Heart right ventricle (tissue), 16 donors: ENCODE data around the gene L3MBTL4. TPM values are rescaled to one million over a fixed set of nuclear protein-coding genes. Genes with fewer than 3 reads are reported as not detected.

Experiments used
- ATAC-seq, 8 donors: fragments of 200-7000 bp; cut with Tn5 transposase; one replicate each; pipeline ENCODE4 v1.9.1; 2020; ENCODE audit warnings: mild to moderate bottlenecking in 8 of 8, moderate library complexity in 8 of 8, moderate number of reproducible peaks in 1 of 8
- DNase-seq, 2 donors: peaks; one replicate each; pipeline ENCODE4 v3.0.0-alpha.2; 2020
- H3K27ac ChIP-seq, 10 donors: fragments of 200-600 bp; sonication (generic) in 2 of 10; one replicate each; pipeline versions ENCODE4 v1.5.0 to v1.8.0; 2020 to 2022; ENCODE audit warnings: mild to moderate bottlenecking in 3 of 10
- H3K27me3 ChIP-seq, 7 donors: fragments of 200-600 bp; one replicate each; pipeline ENCODE4 v1.8.0; 2021 to 2022; ENCODE audit warnings: mild to moderate bottlenecking in 2 of 7
- H3K36me3 ChIP-seq, 9 donors: fragments of 200-600 bp; sonication (generic) in 1 of 9; one replicate each; pipeline versions ENCODE4 v1.5.0 to v1.8.0; 2020 to 2022; ENCODE audit warnings: mild to moderate bottlenecking in 2 of 9
- H3K4me1 ChIP-seq, 9 donors: fragments of 200-600 bp; sonication (generic) in 1 of 9; one replicate each; pipeline versions ENCODE4 v1.5.0 to v1.8.0; 2020 to 2022; ENCODE audit warnings: mild to moderate bottlenecking in 4 of 9
- H3K4me3 ChIP-seq, 10 donors: fragments of 200-600 bp; sonication (generic) in 2 of 10; one replicate each; pipeline versions ENCODE4 v1.5.0 to v1.8.0; 2020 to 2022; ENCODE audit warnings: mild to moderate bottlenecking in 7 of 10, moderate library complexity in 2 of 10
- H3K9me3 ChIP-seq, 11 donors: fragments of 200-600 bp in 10 of 11; sonication (generic) in 2 of 11; one replicate each; pipeline versions ENCODE4 v1.5.0 to v1.8.0; 2013 to 2022; ENCODE audit warnings: mild to moderate bottlenecking in 2 of 11, control low read depth in 1 of 11, moderate library complexity in 1 of 11
- WGBS, 2 donors: extraction: QIAGEN DNeasy Blood & Tissue Kit; methylation state at CpG; one replicate each; pipeline ENCODE4 v1.1.7; 2013; ENCODE audit warnings: inconsistent platforms in 1 of 2; 5-methylcytosine and 5-hydroxymethylcytosine counted together
- intact Hi-C, 10 donors: fragments of 100-400 bp; cut with DNase I; formaldehyde crosslinking; loops; one replicate each; pipeline versions ENCODE4 v1.11.1 to v1.14.2; 2022
- microRNA-seq, 2 donors: library from miRNA; unstranded; fragments of <30 nt; microRNA quantifications; one replicate each; pipeline ENCODE4 v1.2.0, GENCODE V29; 2021
- polyA plus RNA-seq, 2 donors: library from polyadenylated mRNA; stranded (reverse); fragments of 200-250 nt; gene quantifications; one replicate each; pipeline ENCODE4 v1.2.3, GENCODE V29; 2013
- total RNA-seq, 10 donors: library from RNA; stranded (reverse); fragmentation: NEBNext Ultra II Directional in 3 of 10; extraction: Animal tissue kit (Norgen Biotek cat#: 25700) in 3 of 10; gene quantifications; one replicate each; pipeline versions ENCODE4 v1.2.1 to v1.2.4, GENCODE V29; 2021 to 2023
- TF ChIP-seq, protein P1 (sequence below), 9 donors: fragments of 200-600 bp; sonication (generic) in 2 of 9; IDR thresholded peaks; one replicate each; pipeline versions ENCODE4 v1.5.0 to v1.8.0; 2021 to 2022; ENCODE audit warnings: antibody characterized with exemption in 9 of 9, mild to moderate bottlenecking in 5 of 9, moderate library complexity in 1 of 9
- donor health status: Arrhythmogenic right ventricular cardiomyopathy.
- donor health status: ischemic (EF 13 %, LVEDD 7.1; RV severe dilation, severe dysfunction).
- donor health status: healthy with polysubstance abuse.
- donor health status: DM: no; HTN: yes; CAD: no.
- donor health status: DM: no; HTN: no; CAD: no.
- donor health status: ischemic (EF 25% LVEDD 6.9; RV normal size, moderate dysfunction).
- donor health status: ischemic (EF 25% LVEDD 5.7; RV mildly dilated, moderate dysfunction).
- donor health status: healthy.
- donor health status: DM: yes; HTN: yes; CAD: no.
- donor health status: Ischemic cardiomyopathy.
- donor health status: ischemic (EF 35%, LVEDD 5.7; RV mildly dilated, moderate dysfunction).
- donor health status: nonischemic (EF 11% LVEDD 7.7; RV severe dilation, severe dysfunction).
- donor health status: DM: yes; HTN: yes; CAD: no.
- donor health status: PGD.
- donor health status: ischemic (EF 29% LVEDD 5.4; RV normal size, mild dysfunction).
- donor health status: nonischemic (EF 23%, LVEDD 6.1; RV moderate dilation, normal function).

L3MBTL4 gene
- total and polyA plus RNA-seq, 12 donors = 0.54 to 3.2 (median 1.3) TPM

GRCh38 chr18:5914016-5914415, 500.7 kb downstream of the L3MBTL4 start:
- no peaks in the 10 kb centered on the region for H3K4me1 ChIP-seq
- ATAC-seq (peak in 1 of 8 donors; percentile 24), DNase-seq (no peak)
- H3K9me3 ChIP-seq = no peaks in the 10 kb centered on the region
- TF ChIP-seq, protein P1, sequence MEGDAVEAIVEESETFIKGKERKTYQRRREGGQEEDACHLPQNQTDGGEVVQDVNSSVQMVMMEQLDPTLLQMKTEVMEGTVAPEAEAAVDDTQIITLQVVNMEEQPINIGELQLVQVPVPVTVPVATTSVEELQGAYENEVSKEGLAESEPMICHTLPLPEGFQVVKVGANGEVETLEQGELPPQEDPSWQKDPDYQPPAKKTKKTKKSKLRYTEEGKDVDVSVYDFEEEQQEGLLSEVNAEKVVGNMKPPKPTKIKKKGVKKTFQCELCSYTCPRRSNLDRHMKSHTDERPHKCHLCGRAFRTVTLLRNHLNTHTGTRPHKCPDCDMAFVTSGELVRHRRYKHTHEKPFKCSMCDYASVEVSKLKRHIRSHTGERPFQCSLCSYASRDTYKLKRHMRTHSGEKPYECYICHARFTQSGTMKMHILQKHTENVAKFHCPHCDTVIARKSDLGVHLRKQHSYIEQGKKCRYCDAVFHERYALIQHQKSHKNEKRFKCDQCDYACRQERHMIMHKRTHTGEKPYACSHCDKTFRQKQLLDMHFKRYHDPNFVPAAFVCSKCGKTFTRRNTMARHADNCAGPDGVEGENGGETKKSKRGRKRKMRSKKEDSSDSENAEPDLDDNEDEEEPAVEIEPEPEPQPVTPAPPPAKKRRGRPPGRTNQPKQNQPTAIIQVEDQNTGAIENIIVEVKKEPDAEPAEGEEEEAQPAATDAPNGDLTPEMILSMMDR (IDR thresholded peaks at IDR 0.05) = no peak
- no peak overlapping the region for H3K27ac ChIP-seq
- intact Hi-C loops = no loop called here
- 49 to 60% methylated on average over 1 of the region's 1 CpG for WGBS, 2 donors
- peaks cover 0 to 12% (median 5%) of the 10 kb centered on the region in 7 donors for H3K27me3 ChIP-seq
- no peak overlapping the region for H3K4me3 ChIP-seq
- H3K36me3 ChIP-seq = no peaks in the 10 kb centered on the region

- H3K4me1 ChIP-seq = no peaks in the 10 kb centered on the region
- TF ChIP-seq, protein P1 (IDR thresholded peaks at IDR 0.05) = no peak
- WGBS, 2 donors = 78% methylated on average over 7 of the region's 7 CpGs
Measured at GRCh38 chr18:5912566-5912965, 502.1 kb downstream of the L3MBTL4 start.

DNA sequence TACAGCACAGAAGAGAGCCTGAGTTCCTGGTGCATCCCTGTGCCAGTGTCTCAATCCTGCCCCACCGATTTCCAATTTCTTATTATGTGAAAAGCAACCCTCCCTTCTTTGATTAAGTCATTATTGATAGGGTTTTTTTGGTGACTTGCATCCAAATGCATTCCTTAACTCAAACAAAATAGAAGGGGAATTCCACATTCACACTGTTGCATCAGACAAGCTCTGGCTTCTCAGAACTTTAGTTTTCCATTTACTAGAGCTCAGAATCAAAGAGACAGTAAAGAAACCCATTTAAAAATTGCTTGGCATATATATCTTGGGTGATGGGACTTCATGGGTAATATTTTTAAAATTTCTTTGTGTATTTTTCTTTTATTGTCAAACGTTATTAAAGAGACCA, 505.6 kb downstream of the L3MBTL4 start:
- H3K27ac ChIP-seq = no peak overlapping the region
- H3K4me3 ChIP-seq = no peak overlapping the region
- ATAC-seq (no peak), DNase-seq (no peak)
- H3K27me3 ChIP-seq = peaks cover 0 to 22% (median 6%) of the 10 kb centered on the region in 7 donors
- H3K36me3 ChIP-seq = no peaks in the 10 kb centered on the region
- intact Hi-C loops = no loop called here
- no peaks in the 10 kb centered on the region for H3K9me3 ChIP-seq
- WGBS, 2 donors = 77 to 87% methylated on average over 2 of the region's 2 CpGs
- TF ChIP-seq, protein P1 (IDR thresholded peaks at IDR 0.05) = no peak
- H3K4me1 ChIP-seq = no peaks in the 10 kb centered on the region

More at GRCh38 chr18:5912566-5912965, 502.1 kb downstream of the L3MBTL4 start:
- no peak for DNase-seq
- no peak for ATAC-seq
- Histone ChIP-seq H3K36me3 (no peaks in the 10 kb centered on the region), H3K27me3 (peaks cover 0 to 12% (median 5%) of the 10 kb centered on the region in 7 donors), H3K9me3 (no peaks in the 10 kb centered on the region), H3K27ac (no peak overlapping the region), H3K4me3 (no peak overlapping the region)
- intact Hi-C loops = no loop called here

Small RNA genes lying within 50 kb of the gene (microRNA-seq; reads per million reads assigned to microRNA genes)
- 0 reads per million in 2 donors for gene MIR4317
